HepG2 (cell line): ENCODE data around the gene ITCH. TPM values are rescaled to one million over a fixed set of nuclear protein-coding genes. Genes with fewer than 3 reads are reported as not detected.

Source experiments
- CHD2 ChIP-seq: IDR thresholded peaks from 2 replicates; pipeline ENCODE4 v1.6.1; 2011; ENCODE audit warnings: low read depth, low read length, improper control_type of control experiment
- GABPA ChIP-seq, 2 experiments: IDR thresholded peaks; 2 replicates each; pipeline ENCODE4 v1.6.1; 2011 to 2016; ENCODE audit warnings: low read depth in 2 of 2, low read length in 1 of 2, missing biosample characterization in 1 of 2, missing genetic modification characterization in 1 of 2
- HMGXB3 ChIP-seq: sonication (generic); formaldehyde crosslinking; IDR thresholded peaks from 2 replicates; pipeline ENCODE4 v1.4.0; 2020; ENCODE audit warnings: missing genetic modification reagents, borderline replicate concordance
- KDM4B ChIP-seq: sonication (generic); formaldehyde crosslinking; IDR thresholded peaks from 2 replicates; pipeline ENCODE4 v1.4.0; 2020; ENCODE audit warnings: missing genetic modification reagents
- KIAA2018 ChIP-seq: sonication (generic); formaldehyde crosslinking; IDR thresholded peaks from 2 replicates; pipeline ENCODE4 v1.5.0; 2020; ENCODE audit warnings: mild to moderate bottlenecking, missing genetic modification reagents, borderline replicate concordance
- PREB ChIP-seq: sonication (generic); formaldehyde crosslinking; IDR thresholded peaks from 2 replicates; pipeline ENCODE4 v1.4.0; 2020; ENCODE audit warnings: missing genetic modification reagents
- SOX13 ChIP-seq, 3 experiments: fragments of 450-650 bp in 1 of 3; sonication (generic) in 1 of 3; formaldehyde crosslinking in 1 of 3; IDR thresholded peaks in 2 of 3; conservative IDR thresholded peaks in 1 of 3; 2 replicates each; pipeline versions ENCODE4 v1.5.0 to v1.6.1; 2016 to 2020; ENCODE audit warnings: antibody characterized with exemption in 1 of 3, mild to moderate bottlenecking in 1 of 3, missing compliant biosample characterization in 1 of 3, missing genetic modification reagents in 1 of 3, moderate library complexity in 1 of 3
- ZNF12 ChIP-seq: sonication (generic); formaldehyde crosslinking; IDR thresholded peaks from 2 replicates; pipeline ENCODE4 v1.5.0; 2020; ENCODE audit warnings: missing genetic modification reagents
- ZNF383 ChIP-seq: sonication (generic); formaldehyde crosslinking; IDR thresholded peaks from 2 replicates; pipeline ENCODE4 v1.4.0; 2020; ENCODE audit warnings: missing genetic modification reagents, mild to moderate bottlenecking, borderline replicate concordance
- ZNF512 ChIP-seq: sonication (generic); formaldehyde crosslinking; IDR thresholded peaks from 2 replicates; pipeline ENCODE4 v1.4.0; 2020; ENCODE audit warnings: mild to moderate bottlenecking, missing genetic modification reagents
- polyA plus RNA-seq, 8 experiments: library from polyadenylated mRNA; depleted of rRNA in 3 of 8; stranded (reverse) in 7 of 8; unstranded in 1 of 8; fragments of >200 nt; fragmentation: Illumina TruSeq in 4 of 8; extraction: Trizol in 4 of 8; gene quantifications; 2 replicates each; pipeline versions ENCODE4 v1.2.1 to v1.2.3, GENCODE V29; 2011 to 2016; ENCODE audit warnings: low read depth in 4 of 8, missing spikeins in 1 of 8, mixed read lengths in 1 of 8; ENCODE audit not compliant: insufficient read depth in 1 of 8
- total RNA-seq, 5 experiments: library from RNA; depleted of rRNA; stranded (reverse); fragments of >200 nt; fragmentation: Illumina TruSeq; extraction: Trizol; gene quantifications; 2 replicates each; pipeline ENCODE4 v1.2.3, GENCODE V29; 2016; ENCODE audit warnings: low read depth in 1 of 5

Gene ITCH
- total and polyA plus RNA-seq, 2 of the 13 experiments (the other 11 are each of a cell fraction or from before 2014, with no cell fraction given) = 20.5 to 112 TPM

GRCh38 chr20:34525709-34526416 is 162.8 kb downstream of the ITCH start (continued):
- TF ChIP-seq KIAA2018 (no peak), SOX13 (IDR thresholded peaks at IDR 0.05) (peak; percentile 55), SOX13 (CRISPR knock-in tag; conservative IDR thresholded peaks at IDR 0.05 in 1 of 2, IDR thresholded peaks at IDR 0.05 in 1 of 2) (peak; percentile 17 to 85; a peak in 2 of 4 replicates), ZNF383 (CRISPR knock-in tag) (peak; percentile 89; the same call in 1 of the 2 replicates), CHD2 (peak; percentile 51), ZNF512 (0 out of 2 replicates have a peak, but pooled peaks have one; percentile 33), ZNF12 (peak; percentile 56; the same call in 1 of the 2 replicates), GABPA (IDR thresholded peaks at IDR 0.05; ENCODE audit: low read depth, low read length) (no peak), GABPA (CRISPR knock-in tag; IDR thresholded peaks at IDR 0.05; ENCODE audit: low read depth) (peak; percentile 71), PREB (no peak), HMGXB3 (CRISPR knock-in tag) (peak; percentile 85), KDM4B (CRISPR knock-in tag) (peak; percentile 87; the same call in 1 of the 2 replicates)
